Measurements from ENCODE around the gene ALDH3B1. TPM values are rescaled to one million over a fixed set of nuclear protein-coding genes. Genes with fewer than 3 reads are reported as not detected.
A peak's percentile ranks its signal among the peaks of the same experiment; 100 is the strongest.

Gene ALDH3B1
- total RNA-seq, 1 experiment from 2014 or later: 28.1 TPM

DNA sequence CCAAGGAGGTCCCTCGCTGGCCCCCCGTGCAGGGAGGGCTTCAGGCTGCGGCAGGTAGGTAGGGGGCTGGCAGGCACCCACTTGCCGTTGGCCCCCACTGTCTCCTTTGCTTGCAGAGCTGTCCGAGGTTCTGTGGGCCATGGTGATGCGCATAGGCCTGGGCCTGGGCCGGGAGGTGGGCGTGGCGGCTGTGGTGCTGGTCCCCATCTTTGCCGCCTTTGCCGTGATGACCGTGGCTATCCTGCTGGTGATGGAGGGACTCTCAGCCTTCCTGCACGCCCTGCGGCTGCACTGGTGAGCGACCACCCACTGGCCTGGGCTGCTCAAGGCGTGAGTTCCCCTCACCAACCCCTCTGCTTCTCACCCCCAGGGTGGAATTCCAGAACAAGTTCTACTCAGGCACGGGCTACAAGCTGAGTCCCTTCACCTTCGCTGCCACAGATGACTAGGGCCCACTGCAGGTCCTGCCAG, 40.3 kb downstream of the ALDH3B1 start:
- TF ChIP-seq EZH2phosphoT487 (IDR thresholded peaks at IDR 0.05; ENCODE audit: borderline replicate concordance, low read length) (no peak), EZH2 (IDR thresholded peaks at IDR 0.05; ENCODE audit: low read length, unreplicated experiment) (no peak)
- TF ChIP-seq, protein P1, sequence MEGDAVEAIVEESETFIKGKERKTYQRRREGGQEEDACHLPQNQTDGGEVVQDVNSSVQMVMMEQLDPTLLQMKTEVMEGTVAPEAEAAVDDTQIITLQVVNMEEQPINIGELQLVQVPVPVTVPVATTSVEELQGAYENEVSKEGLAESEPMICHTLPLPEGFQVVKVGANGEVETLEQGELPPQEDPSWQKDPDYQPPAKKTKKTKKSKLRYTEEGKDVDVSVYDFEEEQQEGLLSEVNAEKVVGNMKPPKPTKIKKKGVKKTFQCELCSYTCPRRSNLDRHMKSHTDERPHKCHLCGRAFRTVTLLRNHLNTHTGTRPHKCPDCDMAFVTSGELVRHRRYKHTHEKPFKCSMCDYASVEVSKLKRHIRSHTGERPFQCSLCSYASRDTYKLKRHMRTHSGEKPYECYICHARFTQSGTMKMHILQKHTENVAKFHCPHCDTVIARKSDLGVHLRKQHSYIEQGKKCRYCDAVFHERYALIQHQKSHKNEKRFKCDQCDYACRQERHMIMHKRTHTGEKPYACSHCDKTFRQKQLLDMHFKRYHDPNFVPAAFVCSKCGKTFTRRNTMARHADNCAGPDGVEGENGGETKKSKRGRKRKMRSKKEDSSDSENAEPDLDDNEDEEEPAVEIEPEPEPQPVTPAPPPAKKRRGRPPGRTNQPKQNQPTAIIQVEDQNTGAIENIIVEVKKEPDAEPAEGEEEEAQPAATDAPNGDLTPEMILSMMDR (conservative IDR thresholded peaks at IDR 0.05; ENCODE audit: low read depth, low read length): no peak
- no peak for DNase-seq
- Histone ChIP-seq H3K27me3 (ENCODE audit: low read length) (no peaks in the 10 kb centered on the region), H3K79me2 (ENCODE audit: low read length) (no peaks in the 10 kb centered on the region), H3K4me1 (ENCODE audit: insufficient read depth, low read length) (no peaks in the 10 kb centered on the region), H4K20me1 (ENCODE audit: low read length) (no peaks in the 10 kb centered on the region), H2AFZ (ENCODE audit: low read length) (no peak overlapping the region), H3K27ac (ENCODE audit: low read length) (no peak overlapping the region), H3K36me3 (ENCODE audit: low read depth, low read length) (peaks cover 11% of the 10 kb centered on the region; the same call in 1 of the 2 replicates), H3K9ac (ENCODE audit: low read length) (no peak overlapping the region), H3K9me3 (ENCODE audit: low read length) (no peaks in the 10 kb centered on the region), H3K9me2 (replicated peaks; ENCODE audit: low read length) (no peaks in the 10 kb centered on the region), H3K4me2 (ENCODE audit: low read length) (no peak overlapping the region), H3K4me3 (ENCODE audit: low read length) (no peak overlapping the region), H3F3A (ENCODE audit: low read length, unreplicated experiment) (no peaks in the 10 kb centered on the region)
- TSS peak; percentile 13 for BruUV-seq (replicated peaks)
- intact Hi-C loops (cut with micrococcal nuclease): no loop called here
- ChIA-PET POLR2A (ENCODE audit: unreplicated experiment) (no interaction called here), CTCF (no interaction called here)
- ATAC-seq: no peak

- H3K9me2 ChIP-seq (replicated peaks; ENCODE audit: low read length): no peaks in the 10 kb centered on the region
- no peak for DNase-seq
- no peaks in the 10 kb centered on the region for H3K27me3 ChIP-seq (ENCODE audit: low read length)
- H4K20me1 ChIP-seq (ENCODE audit: low read length): no peaks in the 10 kb centered on the region
- no peak overlapping the region for H3K27ac ChIP-seq (ENCODE audit: low read length)
- no peaks in the 10 kb centered on the region for H3K9me3 ChIP-seq (ENCODE audit: low read length)
- peaks cover 11% of the 10 kb centered on the region; the same call in 1 of the 2 replicates for H3K36me3 ChIP-seq (ENCODE audit: low read depth, low read length)
- H3K4me3 ChIP-seq (ENCODE audit: low read length): no peak overlapping the region
- ATAC-seq: peak; percentile 18; the same call in 1 of the 2 replicates
- H3K4me1 ChIP-seq (ENCODE audit: insufficient read depth, low read length): no peaks in the 10 kb centered on the region
- no peaks in the 10 kb centered on the region for H3F3A ChIP-seq (ENCODE audit: low read length, unreplicated experiment)
- no peak overlapping the region for H2AFZ ChIP-seq (ENCODE audit: low read length)
- no peaks in the 10 kb centered on the region for H3K79me2 ChIP-seq (ENCODE audit: low read length)
- TSS peak; percentile 8 for BruUV-seq (replicated peaks)
- intact Hi-C loops (cut with micrococcal nuclease): no loop called here
- TF ChIP-seq EZH2 (IDR thresholded peaks at IDR 0.05; ENCODE audit: low read length, unreplicated experiment) (no peak), EZH2phosphoT487 (IDR thresholded peaks at IDR 0.05; ENCODE audit: borderline replicate concordance, low read length) (no peak)
- TF ChIP-seq, protein P1 (conservative IDR thresholded peaks at IDR 0.05; ENCODE audit: low read depth, low read length): no peak
- H3K4me2 ChIP-seq (ENCODE audit: low read length): no peak overlapping the region
- ChIA-PET CTCF (no interaction called here), POLR2A (ENCODE audit: unreplicated experiment) (no interaction called here)
- no peak overlapping the region for H3K9ac ChIP-seq (ENCODE audit: low read length)
Observed at GRCh38 chr11:68051191-68052136, 41.3 kb downstream of the ALDH3B1 start.

All from PC-3 (cell line).